Frontal cortex (tissue), 4 donors: ENCODE data around the gene SLC41A2. TPM values are rescaled to one million over a fixed set of nuclear protein-coding genes. Genes with fewer than 3 reads are reported as not detected.
A peak's percentile ranks its signal among the peaks of the same experiment; 100 is the strongest.
"Not testable (repeated sequence)": the region's sequence is repeated elsewhere in the genome, so short reads cannot be mapped to it uniquely, and the experiment has no call there.

Experiments used
- DNase-seq, 2 donors: peaks; one replicate each; pipeline ENCODE4 v3.0.0; 2012; ENCODE audit warnings: low spot score in 2 of 2
- FAIRE-seq: peaks from 2 replicates; lab custom pipeline; 2012; peaks lifted over from hg19 to GRCh38; lab: Jason Lieb, UNC
- total RNA-seq: library from RNA; depleted of rRNA; stranded (reverse); fragments of >200 nt; gene quantifications from one replicate; pipeline ENCODE4 v1.2.3, GENCODE V29; 2014
- donor health status: control.
- donor health status: control.
- donor health status: control.

SLC41A2 gene
- total RNA-seq, 1 donor from 2014 or later: 147 TPM

- no peak for FAIRE-seq
- no peak for DNase-seq
Measured at GRCh38 chr12:104966677-104967076, 8.6 kb upstream of the SLC41A2 start.

GRCh38 chr12:104964856-104965205, 6.7 kb upstream of the SLC41A2 start:
- no peak for DNase-seq
- no peak for FAIRE-seq

- DNase-seq (no peak), FAIRE-seq (no peak)
Measured at GRCh38 chr12:104964167-104964855, 6.2 kb upstream of the SLC41A2 start.

GRCh38 chr12:104963757-104964156, 5.7 kb upstream of the SLC41A2 start:
- FAIRE-seq (no peak), DNase-seq (no peak)

GRCh38 chr12:104960464-104960863, 2.4 kb upstream of the SLC41A2 start:
- FAIRE-seq (no peak), DNase-seq (no peak)

- no peak for FAIRE-seq
- DNase-seq: no peak
Measured at GRCh38 chr12:104959335-104959841, 1.3 kb upstream of the SLC41A2 start.

- DNase-seq (no peak), FAIRE-seq (no peak)
Measured at GRCh38 chr12:104958805-104959334, 780 bp upstream of the SLC41A2 start.

GRCh38 chr12:104957719-104958000, 430 bp downstream of the SLC41A2 start:
- FAIRE-seq (no peak), DNase-seq (peak in 1 of 2 donors; percentile 43)

- DNase-seq (no peak), FAIRE-seq (no peak)
Measured at GRCh38 chr12:104956870-104957718, 996 bp downstream of the SLC41A2 start.

- DNase-seq (no peak), FAIRE-seq (no peak)
Measured at GRCh38 chr12:104955703-104956102, 2.4 kb downstream of the SLC41A2 start.

GRCh38 chr12:104953323-104953722, 4.8 kb downstream of the SLC41A2 start:
- FAIRE-seq (no peak), DNase-seq (no peak)

GRCh38 chr12:104952816-104953215, 5.3 kb downstream of the SLC41A2 start:
- DNase-seq (no peak), FAIRE-seq (no peak)

- DNase-seq: no peak
- FAIRE-seq: no peak
Measured at GRCh38 chr12:104951759-104952509, 6.2 kb downstream of the SLC41A2 start.

GRCh38 chr12:104948716-104949115, 9.4 kb downstream of the SLC41A2 start:
- not testable (repeated sequence) for FAIRE-seq, DNase-seq

- FAIRE-seq (no peak), DNase-seq (no peak)
Measured at GRCh38 chr12:104944252-104944651, 13.8 kb downstream of the SLC41A2 start.

- not testable (repeated sequence) for DNase-seq, FAIRE-seq
Measured at GRCh38 chr12:104943401-104943800, 14.7 kb downstream of the SLC41A2 start.

GRCh38 chr12:104942075-104942474, 16.0 kb downstream of the SLC41A2 start:
- DNase-seq (no peak), FAIRE-seq (no peak)

GRCh38 chr12:104941454-104941853, 16.6 kb downstream of the SLC41A2 start:
- DNase-seq (no peak), FAIRE-seq (no peak)

- FAIRE-seq (no peak), DNase-seq (no peak)
Measured at GRCh38 chr12:104939089-104939488, 19.0 kb downstream of the SLC41A2 start.

- DNase-seq: no peak
- no peak for FAIRE-seq
Measured at GRCh38 chr12:104938371-104938770, 19.7 kb downstream of the SLC41A2 start.
